Measurements from ENCODE around the gene YARS1. TPM values are rescaled to one million over a fixed set of nuclear protein-coding genes. Genes with fewer than 3 reads are reported as not detected.

The YARS1 gene
- polyA plus RNA-seq, 2 of the 4 experiments (the other 2 are of a cell fraction): 92.5 to 103 TPM

GRCh38 chr1:32861904-32862695 lies 44.9 kb upstream of the YARS1 start:
- no peaks in the 10 kb centered on the region for H3K4me1 ChIP-seq
- H3K27ac ChIP-seq: no peak overlapping the region
- no peak overlapping the region for H3K4me3 ChIP-seq
- TF ChIP-seq RFX5 (IDR thresholded peaks at IDR 0.05) (no peak), FOSB (CRISPR knock-in tag; IDR thresholded peaks at IDR 0.05) (no peak)
- H3K4me2 ChIP-seq: no peak overlapping the region
- ChIA-PET POLR2A (no interaction called here), CTCF (interaction anchor here (0.6 to 2.5 kb wide), 7 partner anchors 9 to 221 kb away, joined by 3 to 8 read pairs (median 3); partner anchors contain the start of gene HPCA)
- DNase-seq (ENCODE audit: low read depth in 1 of 2, low spot score in 1 of 2) (no peak), ATAC-seq (no peak), FAIRE-seq (no peak)
- no peaks in the 10 kb centered on the region for H3K9me3 ChIP-seq
- WGBS (ENCODE audit: missing lambda C conversion rate): 93% methylated on average over 3 of the region's 3 CpGs

- DNase-seq (ENCODE audit: low read depth in 1 of 2, low spot score in 1 of 2) (no peak), ATAC-seq (no peak), FAIRE-seq (no peak)
- POLR2A ChIA-PET: no interaction called here
- Histone ChIP-seq H3K4me1 (no peaks in the 10 kb centered on the region), H3K4me3 (no peak overlapping the region), H3K4me2 (no peak overlapping the region), H3K9me3 (no peaks in the 10 kb centered on the region), H3K27ac (no peak overlapping the region)
- CTCF ChIA-PET: interaction anchor here (1.2 kb wide), 3 partner anchors 12 to 32 kb away, joined by 3 to 4 read pairs (median 3); no protein-coding TSS in a partner anchor
- TF ChIP-seq ZNF302 (CRISPR knock-in tag; IDR thresholded peaks at IDR 0.05) (no peak), CEBPB (IDR thresholded peaks at IDR 0.05) (no peak), BHLHE40 (IDR thresholded peaks at IDR 0.05; ENCODE audit: low read depth, low read length) (no peak), EP300 (IDR thresholded peaks at IDR 0.05) (no peak), NFE2L2 (conservative IDR thresholded peaks at IDR 0.05; ENCODE audit: low read length) (no peak), FOSL2 (IDR thresholded peaks at IDR 0.05) (no peak), FOSL2 (CRISPR knock-in tag; IDR thresholded peaks at IDR 0.05) (no peak), GATA3 (IDR thresholded peaks at IDR 0.05; ENCODE audit: borderline replicate concordance) (no peak), KDM1A (IDR thresholded peaks at IDR 0.05; ENCODE audit: low read depth) (no peak), TFCP2L1 (CRISPR knock-in tag; IDR thresholded peaks at IDR 0.05) (no peak), CHD4 (IDR thresholded peaks at IDR 0.05; ENCODE audit: borderline replicate concordance) (no peak), ZSCAN20 (CRISPR knock-in tag; IDR thresholded peaks at IDR 0.05) (no peak), HOXA7 (CRISPR knock-in tag; IDR thresholded peaks at IDR 0.05) (no peak), ESRRA (IDR thresholded peaks at IDR 0.05; ENCODE audit: borderline replicate concordance, low read length) (no peak), NPAS2 (CRISPR knock-in tag; IDR thresholded peaks at IDR 0.05; ENCODE audit: borderline replicate concordance) (no peak), RARB (CRISPR knock-in tag; IDR thresholded peaks at IDR 0.05) (no peak), EHMT2 (IDR thresholded peaks at IDR 0.05; ENCODE audit: low read depth) (no peak), HOXB13 (CRISPR knock-in tag; IDR thresholded peaks at IDR 0.05; ENCODE audit: low read depth) (no peak), JUNB (IDR thresholded peaks at IDR 0.05) (no peak), HOXB5 (CRISPR knock-in tag; IDR thresholded peaks at IDR 0.05) (no peak), RAD21 (conservative IDR thresholded peaks at IDR 0.05 in 1 of 2, IDR thresholded peaks at IDR 0.05 in 1 of 2) (no peak)
These were observed 43.4 kb upstream of the YARS1 start for GRCh38 chr1:32860566-32860965.

GRCh38 chr1:32859915-32860314 lies 42.8 kb upstream of the YARS1 start:
- WGBS (ENCODE audit: missing lambda C conversion rate): 81% methylated on average over 2 of the region's 2 CpGs
- TF ChIP-seq NR3C1 (IDR thresholded peaks at IDR 0.05): no peak
- no peak for TF ChIP-seq CHD2 (IDR thresholded peaks at IDR 0.05; ENCODE audit: low read length, partially characterized antibody)
- no peak for TF ChIP-seq ESRRA (IDR thresholded peaks at IDR 0.05; ENCODE audit: borderline replicate concordance, low read length)
- no peak for TF ChIP-seq ZSCAN20 (CRISPR knock-in tag; IDR thresholded peaks at IDR 0.05)
- TF ChIP-seq BHLHE40 (IDR thresholded peaks at IDR 0.05; ENCODE audit: low read depth, low read length): no peak
- TF ChIP-seq JUN (IDR thresholded peaks at IDR 0.05): no peak
- TF ChIP-seq ATOH8 (CRISPR knock-in tag; IDR thresholded peaks at IDR 0.05; ENCODE audit: low read depth): no peak
- TF ChIP-seq HMGXB4 (CRISPR knock-in tag; IDR thresholded peaks at IDR 0.05; ENCODE audit: borderline replicate concordance): no peak
- no peak for TF ChIP-seq GATA3 (IDR thresholded peaks at IDR 0.05; ENCODE audit: borderline replicate concordance)
- TF ChIP-seq MAFK (IDR thresholded peaks at IDR 0.05; ENCODE audit: partially characterized antibody): no peak
- no peak for TF ChIP-seq MYC (IDR thresholded peaks at IDR 0.05; ENCODE audit: borderline replicate concordance, low read length)
- TF ChIP-seq CHD4 (IDR thresholded peaks at IDR 0.05; ENCODE audit: borderline replicate concordance): no peak
- TF ChIP-seq CBX8 (IDR thresholded peaks at IDR 0.05): no peak
- no peak for TF ChIP-seq TP53 (CRISPR knock-in tag; IDR thresholded peaks at IDR 0.05)
- ATAC-seq (no peak), DNase-seq (ENCODE audit: low read depth in 1 of 2, low spot score in 1 of 2) (no peak), FAIRE-seq (no peak)
- Histone ChIP-seq H3K4me2 (no peak overlapping the region), H3K27ac (no peak overlapping the region), H3K9me3 (no peaks in the 10 kb centered on the region), H3K4me3 (no peak overlapping the region), H3K4me1 (no peaks in the 10 kb centered on the region)
- POLR2A ChIA-PET: no interaction called here
- CTCF ChIA-PET: interaction anchor here (0.5 to 1.4 kb wide), 5 partner anchors 13 to 226 kb away, joined by 3 to 4 read pairs (median 3); no protein-coding TSS in a partner anchor

Data from A549 (cell line).